COLO668 (cell line): Measurements from ENCODE around the gene SPDYC.

Experiments
- DNase-seq: peaks from one replicate; lab custom pipeline; 2025; ENCODE audit not compliant: unreplicated experiment; lab: John Stamatoyannopoulos, UW

SPDYC gene, protein sequence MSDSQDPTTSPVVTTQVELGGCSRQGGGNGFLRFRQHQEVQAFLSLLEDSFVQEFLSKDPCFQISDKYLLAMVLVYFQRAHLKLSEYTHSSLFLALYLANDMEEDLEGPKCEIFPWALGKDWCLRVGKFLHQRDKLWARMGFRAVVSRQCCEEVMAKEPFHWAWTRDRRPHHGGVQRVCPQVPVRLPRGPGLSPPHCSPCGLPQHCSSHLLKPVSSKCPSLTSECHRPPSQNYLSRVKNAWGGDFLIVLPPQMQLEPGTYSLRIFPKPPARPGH

DNA sequence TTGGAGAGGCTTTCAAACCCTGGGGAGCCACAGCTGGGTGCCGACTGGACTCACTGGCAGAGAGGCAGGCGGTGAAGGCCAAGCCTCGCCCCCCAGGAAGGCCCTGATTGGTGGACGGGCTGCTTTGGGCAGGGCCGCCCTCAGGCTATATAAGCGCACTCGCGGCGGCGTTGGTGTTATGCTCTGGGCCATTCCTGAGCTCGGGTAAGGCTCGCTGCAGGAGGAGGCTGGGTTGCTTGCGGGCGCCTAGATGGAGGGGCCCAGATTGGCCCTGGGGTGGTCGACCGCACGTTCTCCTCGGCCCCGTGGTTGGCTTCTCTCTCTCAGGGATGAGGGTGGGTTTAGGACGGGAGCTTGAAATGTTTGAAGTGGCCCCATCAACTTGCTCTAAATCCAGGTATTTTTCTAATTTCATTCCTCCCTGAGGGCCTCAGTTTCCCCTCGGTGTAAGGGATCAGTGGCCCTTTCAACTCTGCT lies at the start of gene SPDYC:
Gene SPDYC (plus strand): TSS at position 176 of the 477 bp plus-strand sequence. CDS start 1,125 bp downstream, outside the sequence.
- DNase-seq = no peak

DNA sequence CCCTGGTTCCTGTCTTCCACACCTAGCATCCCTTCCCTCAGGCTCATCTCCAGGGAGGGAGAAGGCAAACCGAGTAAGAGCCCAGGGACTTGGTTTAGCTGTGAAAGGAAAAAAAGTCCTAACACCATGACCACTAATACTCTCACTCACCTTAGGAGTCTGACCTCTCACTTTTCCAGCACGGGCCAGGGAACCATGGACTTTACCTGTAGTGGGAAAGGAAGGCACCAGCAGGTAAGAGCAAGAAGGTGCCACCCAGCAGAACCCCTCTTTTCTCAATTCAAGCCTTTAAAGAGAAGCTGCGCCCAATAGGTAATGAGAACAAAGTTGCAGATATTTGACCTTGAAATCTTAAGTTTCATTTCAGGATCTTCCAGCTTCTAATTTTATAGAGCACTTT lies 49.2 kb upstream of the SPDYC start:
- no peak for DNase-seq

DNA sequence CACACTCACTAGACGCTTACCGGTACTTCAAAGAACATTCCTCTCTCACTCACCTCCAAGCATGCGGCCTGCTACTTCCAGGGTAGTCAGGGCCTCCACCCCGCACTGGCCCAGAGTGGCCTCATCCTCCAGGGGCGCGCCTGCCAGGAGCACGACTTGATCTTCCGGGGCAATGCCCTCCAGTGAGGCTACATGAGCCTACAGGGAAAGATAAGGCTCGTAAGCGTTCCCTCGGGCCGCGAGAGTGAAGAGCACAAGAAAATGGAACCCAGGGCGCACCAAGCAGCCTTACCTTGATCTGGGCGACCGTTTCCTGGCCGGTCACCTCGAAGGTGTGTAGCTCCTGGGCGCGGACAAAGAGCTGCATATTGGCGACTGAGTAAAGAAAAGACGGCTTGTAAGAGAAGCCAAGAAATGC lies 48.6 kb upstream of the SPDYC start:
- DNase-seq = peak; percentile 34

DNA sequence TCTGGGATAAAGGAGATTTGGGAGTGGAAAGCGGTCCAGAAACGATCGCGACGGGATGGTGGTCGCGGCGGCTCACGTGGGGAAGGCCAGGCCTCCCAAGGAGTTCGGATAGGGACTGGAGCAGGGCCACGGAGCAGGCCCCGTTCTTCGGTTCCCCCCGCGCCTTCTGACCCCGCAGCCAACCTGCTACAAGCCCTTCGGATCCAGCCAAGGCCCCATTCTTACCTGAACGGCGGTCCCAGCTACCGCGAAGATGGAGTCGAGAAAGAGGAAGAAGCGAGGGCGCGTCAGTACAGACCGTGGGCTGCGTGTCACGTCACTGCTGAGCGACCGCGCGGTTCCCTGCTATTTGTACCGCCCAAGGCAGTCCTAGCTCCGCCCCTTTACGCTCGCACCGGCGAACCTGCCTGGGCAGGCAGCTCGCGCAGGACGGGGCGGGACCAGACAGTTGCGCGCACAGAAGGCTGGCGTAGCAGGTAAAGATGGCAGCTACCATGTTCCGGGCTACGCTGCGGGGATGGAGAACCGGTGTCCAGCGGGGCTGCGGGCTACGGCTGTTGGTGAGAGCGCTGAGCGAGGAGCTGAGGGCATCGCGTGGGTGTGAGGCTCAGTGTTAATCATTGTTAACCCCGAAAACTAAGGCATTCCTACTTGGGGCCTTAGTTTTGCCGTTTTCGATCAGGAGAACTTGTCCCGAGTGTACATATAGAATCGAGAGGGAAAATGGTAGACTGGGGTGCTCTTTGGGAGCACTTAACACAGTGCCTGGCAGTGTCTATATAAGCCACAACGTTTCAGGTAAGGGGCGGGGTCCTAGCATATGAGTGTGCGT lies 48.0 kb upstream of the SPDYC start, which contains the start of the genes FAU and MRPL49:
Gene FAU (minus strand): TSS at position 270 of the 832 bp plus-strand sequence. CDS start 321 bp downstream, outside the sequence.
Gene MRPL49 (plus strand): TSS at position 457 of the 832 bp plus-strand sequence. CDS start 26 bp downstream, at position 483.
- DNase-seq = peak; percentile 98

DNA sequence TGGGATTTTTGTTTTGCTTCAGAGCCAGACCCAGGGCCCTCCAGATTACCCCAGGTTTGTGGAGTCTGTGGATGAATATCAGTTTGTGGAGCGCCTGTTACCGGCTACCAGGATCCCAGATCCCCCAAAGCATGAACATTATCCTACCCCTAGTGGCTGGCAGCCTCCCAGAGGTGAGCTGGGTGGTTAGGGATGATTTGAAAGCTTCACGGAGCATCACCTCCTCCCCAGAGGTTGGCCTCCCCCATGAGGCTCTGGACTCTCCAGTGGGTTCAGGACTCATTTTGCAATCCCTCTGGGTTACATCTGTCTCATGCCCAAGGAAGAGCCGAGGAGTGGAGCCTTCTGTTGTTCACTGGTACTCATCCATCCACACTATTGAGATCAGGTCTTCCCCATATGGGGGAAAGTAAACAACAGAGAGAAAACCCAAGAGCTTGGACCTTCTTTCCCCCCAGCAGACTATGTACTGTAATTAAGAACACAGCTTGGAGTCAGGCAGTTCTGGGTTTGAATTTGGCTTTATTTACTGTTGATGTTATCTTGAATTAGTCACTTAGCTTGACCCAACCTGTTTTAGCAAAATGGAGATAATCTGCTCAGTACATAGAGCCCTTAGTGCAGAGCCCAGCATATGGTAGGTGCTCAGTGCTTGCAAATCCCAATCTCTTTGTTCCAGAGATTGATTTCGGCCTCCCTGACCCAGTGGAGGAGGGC lies 45.4 kb upstream of the SPDYC start:
- no peak for DNase-seq

DNA sequence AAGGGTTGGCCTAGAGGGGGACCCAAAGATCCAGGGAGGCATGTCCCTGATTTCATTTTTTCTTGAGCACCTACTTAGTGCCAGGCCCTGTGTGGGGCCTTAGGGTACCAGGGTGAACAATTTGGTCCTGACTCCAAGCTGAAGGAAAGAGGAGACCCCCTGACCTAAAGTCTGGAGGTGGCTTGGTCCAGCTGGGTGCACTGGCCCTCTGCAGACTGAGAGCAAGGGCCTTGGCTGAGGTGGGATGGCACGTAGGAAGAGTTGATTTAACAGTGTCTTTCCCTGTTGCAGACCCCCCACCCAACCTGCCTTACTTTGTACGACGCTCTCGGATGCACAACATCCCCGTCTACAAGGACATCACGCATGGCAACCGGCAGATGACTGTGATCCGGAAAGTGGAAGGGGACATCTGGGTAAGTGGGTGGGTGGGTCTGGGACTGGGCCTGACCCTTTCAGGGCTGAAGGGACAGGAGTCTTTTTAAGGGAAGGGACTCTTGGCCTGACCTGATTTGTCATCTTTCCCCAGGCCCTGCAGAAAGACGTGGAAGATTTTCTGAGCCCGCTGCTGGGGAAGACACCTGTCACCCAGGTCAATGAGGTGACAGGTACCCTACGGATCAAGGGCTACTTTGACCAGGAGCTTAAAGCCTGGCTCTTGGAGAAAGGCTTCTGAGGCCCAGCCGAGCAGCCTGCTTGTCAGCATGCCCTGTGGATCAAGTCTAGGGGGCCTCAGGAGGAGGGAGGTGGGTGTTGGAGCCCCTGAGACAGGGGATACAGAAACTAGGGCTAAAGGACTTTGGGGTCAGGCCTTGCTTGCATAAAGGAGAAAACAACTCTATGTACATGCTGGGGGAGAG lies 44.6 kb upstream of the SPDYC start:
- DNase-seq = no peak

DNA sequence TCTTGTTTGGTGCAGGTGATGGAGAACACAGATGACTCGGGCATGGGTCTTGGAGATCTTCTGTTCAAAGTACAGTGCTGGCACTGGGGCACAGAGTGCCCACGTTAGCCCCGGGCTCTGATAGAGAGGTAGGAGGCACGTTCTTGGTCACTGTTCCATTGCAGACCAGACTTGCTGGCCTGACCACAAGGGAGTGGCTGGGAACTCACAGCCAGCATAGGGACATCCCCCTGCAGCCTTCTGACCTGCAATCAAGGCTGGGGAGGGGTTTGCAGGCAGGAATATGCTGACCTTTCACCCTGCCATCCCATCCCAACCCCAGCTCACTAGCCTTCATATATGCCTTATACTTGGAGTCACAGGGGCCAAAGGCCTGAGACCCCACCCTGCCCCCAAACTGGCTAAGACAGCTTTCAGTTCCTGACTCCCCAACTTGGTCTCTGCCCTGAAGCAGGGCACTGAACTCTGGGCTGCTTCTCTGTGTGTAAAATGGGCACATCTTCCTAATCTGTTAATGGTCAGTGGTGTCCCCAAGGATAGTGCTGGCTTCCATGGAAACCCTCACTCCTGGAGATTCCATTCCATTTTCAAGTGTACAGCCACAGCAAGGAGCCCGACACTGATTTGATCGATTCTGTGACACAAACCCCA lies 43.3 kb upstream of the SPDYC start:
- no peak for DNase-seq

DNA sequence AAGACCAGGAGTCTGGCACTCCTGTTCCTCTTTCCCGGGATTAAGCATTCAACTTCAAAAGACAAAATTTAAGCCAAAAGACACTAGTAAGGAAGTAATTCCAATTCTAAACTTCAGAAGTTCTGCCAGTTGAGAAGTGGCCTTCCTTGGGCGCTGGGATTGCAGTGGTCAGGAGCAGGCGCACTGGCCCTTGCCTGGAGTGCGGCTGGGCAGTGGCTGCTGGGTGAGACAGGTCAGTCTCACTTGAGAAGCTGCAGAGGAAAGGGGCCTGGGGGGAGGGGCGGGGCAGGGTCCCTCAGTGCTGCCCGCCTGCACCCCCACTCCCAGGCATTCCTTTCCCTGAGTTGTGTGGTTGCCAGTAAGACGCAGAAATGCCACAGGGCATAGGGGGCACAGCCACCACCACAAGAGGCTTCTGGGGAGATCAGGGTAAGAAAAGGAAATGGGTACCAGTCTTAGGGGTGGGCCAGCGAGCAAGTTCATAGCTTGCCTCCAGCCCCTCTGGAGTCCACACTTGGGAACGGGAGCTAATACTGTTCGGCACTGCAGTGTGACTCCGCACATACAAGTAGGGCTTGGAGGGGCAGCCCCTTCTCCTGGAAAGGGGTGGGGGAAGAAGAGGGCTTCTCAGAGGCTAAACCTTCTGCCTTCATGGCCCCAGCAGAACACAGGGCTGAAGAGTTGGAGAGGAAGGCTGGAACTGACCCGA lies 42.4 kb upstream of the SPDYC start:
- no peak for DNase-seq

DNA sequence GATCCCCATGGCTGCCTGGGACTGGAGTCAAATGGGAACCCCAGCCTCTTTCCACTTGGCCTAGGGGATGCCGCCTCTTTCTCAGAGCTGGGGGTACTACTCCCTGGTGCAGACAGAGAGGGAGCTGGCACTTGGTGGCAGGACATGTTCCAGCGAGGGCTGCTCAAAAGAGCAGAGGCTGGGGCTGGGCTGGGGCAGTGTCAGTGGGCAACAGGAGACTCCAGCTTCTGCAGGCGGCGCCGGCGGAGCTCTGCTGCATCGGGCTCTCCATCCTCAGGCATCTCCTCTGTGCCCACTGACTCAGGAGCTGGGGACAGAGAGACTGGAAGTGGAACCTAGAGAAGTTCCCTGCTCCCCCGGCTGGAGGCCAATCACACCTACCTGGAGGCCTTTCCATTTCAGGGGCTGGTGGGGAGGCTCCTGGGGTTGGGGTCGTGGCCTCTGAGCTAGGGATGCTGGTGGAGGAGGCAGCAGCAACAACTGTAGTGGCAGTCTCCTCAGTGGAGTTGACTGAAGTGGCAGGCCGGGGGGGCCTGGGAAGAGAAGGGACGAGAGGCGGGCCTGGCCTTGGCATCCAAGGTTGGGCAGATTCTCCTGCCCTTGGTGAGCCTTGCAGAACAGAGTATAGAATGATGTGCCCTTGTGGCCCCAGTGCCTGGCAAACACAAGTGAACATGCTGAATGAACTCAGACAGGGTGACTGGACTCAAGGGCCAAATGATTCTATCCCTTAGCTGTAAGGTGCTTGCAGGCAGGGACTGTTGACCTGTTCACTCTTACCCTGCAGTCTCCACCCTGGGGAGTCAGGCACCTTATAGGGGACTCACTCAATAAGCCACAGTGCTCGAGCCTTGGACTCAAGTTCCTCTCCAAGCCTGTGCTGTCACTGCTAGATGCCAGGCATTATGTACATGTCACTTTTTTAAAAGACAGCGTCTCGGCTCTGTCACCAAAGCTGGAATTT lies 41.6 kb upstream of the SPDYC start:
- no peak for DNase-seq

DNA sequence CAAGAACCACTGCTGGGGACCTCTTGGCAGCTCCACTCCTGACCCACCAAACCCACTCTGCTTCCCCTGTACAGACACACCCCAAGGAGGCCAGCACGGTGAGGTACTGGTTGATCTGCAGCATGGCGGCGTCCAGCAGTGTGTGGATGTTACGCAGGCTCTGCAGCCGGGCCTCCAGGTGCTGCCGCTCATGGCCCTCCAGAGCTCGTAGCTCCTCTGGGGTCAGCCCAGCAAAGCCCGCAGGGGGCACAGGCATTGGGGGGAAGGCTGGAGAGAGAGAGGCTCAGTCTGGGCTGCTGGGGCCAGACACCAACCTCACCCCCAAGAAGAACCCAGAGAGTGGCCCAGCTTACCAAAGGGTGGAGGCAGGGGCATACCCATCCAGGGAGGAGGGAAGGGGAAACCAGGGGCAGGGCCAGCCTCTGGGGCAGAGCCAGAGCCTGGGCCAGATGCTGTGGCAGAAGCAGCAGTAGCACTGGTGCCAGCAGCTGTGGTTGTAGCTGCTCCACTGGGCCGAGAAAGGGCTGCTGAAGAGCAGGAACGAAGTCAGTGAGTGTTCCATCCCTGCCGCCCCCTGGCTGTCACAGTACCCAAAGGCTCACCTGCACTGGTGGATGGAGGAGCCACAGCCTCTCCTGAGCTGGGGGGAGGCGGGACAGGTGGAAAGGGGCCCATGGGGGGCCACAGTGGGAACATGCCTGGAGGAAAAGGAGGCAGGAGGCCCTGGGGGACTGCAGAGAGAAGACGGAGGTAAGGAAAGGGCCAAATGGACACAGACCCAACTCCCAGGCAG lies 40.2 kb upstream of the SPDYC start:
- DNase-seq = no peak

DNA sequence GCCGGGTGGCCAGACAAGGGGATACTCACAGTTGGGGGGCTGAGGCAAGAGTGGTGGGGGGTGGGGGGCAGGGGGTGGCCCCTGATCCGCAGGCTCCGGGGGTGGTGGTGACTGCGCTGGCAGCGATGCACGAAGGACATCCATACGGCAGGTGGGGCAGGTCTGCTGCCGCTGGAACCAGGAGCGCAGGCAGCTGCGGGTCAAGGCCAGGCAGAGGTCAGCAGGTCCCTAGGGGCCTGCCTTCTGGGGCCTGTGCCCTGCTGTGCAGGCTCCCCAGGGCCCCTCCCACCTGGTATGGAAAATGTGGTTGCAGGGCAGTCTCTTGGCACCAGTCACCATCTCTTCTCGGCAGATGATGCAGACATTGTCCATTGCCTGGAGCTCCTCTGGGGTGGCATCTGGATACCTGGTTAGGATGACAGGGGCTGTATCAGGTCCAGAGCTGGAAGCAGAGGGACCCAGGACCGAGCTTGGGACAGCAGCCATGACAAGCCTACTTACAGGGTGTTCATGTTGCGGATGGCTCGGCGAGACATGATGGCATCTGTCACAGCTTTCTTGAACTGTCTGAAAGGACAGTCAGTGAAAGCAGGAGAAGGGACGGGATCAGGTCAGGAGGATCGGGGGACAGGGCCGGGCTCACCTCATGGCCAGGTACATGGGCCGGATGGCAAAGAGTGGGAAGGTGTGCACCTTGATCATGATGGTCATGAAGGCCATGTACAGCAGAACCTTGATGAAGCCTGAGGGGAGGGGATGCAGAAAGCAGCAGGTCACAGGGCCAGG lies 39.2 kb upstream of the SPDYC start:
- DNase-seq = no peak

DNA sequence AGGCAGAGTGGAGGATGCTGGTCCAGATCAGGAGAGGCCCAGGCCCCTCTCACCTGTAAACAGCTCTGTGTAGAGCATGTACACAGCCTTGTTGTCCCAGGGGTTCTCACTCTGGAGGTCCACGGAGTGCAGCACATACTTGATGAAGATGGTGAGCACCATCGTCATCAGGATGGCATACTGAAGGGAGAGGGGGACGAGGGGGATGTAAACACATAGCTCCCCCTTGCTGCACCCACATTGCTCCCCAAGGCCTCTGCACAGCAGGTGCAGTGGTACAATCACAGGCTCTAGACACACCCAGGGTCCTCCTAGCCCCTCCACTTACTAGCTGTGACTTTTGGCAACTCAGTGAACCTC lies 38.6 kb upstream of the SPDYC start:
- no peak for DNase-seq

DNA sequence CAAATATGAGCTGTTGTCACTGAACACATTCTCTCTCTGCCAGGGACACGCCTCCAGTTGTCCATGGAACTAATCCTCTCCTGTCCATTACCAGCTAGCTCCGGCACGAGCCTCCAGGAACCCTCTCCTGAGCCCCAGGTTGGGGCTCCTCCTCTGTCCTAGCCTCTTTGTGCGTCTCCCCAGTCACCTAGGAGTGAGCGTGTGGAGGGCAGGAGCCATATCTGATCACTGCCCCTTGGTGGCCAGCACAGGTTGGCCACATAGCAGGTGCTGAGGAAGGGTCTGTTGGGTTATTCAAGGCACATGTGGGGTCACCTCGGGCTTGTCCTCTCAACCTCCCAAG lies 38.2 kb upstream of the SPDYC start:
- DNase-seq = no peak

DNA sequence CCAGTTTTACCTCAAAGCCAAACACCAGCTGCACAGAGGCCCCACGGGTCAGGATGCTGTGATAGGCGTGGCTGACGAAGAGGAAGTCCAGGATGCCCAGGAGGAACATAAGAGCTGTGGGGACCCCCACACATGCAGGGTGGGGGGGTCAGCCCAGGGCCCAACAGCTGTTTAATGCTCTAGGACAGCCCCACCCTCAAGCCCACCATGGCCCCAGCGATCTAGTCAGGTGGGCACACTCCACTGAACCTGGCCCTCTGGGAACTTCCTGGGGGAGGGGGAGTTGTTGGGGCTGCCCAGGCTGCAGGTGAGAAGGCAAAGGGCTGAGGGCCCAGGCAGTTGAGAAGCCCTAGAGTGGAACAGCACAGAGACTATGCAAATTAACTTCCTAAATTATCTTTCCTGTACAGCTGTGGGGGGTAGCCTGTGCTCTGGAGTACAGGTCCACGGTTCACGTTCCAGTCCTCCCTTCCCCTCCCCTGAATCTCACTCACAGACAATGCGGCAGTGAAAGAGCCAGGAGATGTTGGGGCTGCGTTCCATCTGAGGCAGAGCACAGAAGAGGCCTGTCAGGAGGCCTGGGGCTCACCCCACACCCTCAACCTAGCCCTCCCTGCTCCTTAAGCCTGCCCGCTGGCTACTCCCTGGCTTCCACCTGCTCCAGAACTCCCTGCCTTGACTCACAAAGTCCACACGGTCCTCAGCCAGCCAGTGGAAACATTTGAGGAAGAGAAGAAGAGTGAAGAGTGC lies 37.6 kb upstream of the SPDYC start:
- no peak for DNase-seq

DNA sequence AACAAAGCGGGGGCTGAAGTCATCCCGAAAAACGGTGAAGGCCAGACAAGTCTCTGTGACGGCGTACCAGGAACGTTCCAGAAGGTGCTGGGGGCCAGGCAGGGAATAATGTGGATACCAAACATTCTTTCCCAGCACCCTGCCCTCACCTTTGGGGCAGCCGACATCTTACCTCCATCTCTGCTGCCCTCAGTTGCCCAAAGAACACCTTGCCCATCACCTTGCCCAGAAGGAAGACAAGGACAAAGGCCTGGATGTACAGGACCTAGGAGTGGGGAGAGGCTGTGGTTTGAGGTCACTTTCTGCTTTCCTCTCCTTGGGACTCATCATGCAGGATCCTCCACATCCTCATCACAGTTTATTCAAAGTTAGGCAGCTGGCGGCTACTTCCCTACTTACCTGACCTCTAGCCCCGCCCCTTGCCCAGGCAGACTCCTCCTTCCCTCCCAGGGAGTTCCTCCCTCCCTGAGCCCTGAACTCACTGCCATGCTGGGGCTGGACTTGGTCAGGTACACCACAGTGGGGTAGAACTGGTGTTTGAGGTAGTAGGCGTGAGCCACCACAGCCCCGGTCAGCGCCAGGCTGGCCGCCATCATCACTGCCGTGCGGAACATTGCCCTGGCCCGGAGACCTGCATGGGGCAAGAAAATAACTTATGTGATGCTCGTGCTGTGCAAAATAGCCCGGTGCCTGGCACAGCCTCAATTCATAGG lies 36.9 kb upstream of the SPDYC start:
- peak; percentile 78 for DNase-seq
